GM08714 (cell line): Measurements from ENCODE around the gene CARHSP1.

Experiments
- H3K4me3 ChIP-seq: fragments of 200-500 bp; sonication (Bioruptor generic); 2 replicates; pipeline ENCODE4 v1.5.1; 2014; ENCODE audit warnings: mild to moderate bottlenecking, low read length, inconsistent platforms
- ZNF274 ChIP-seq: IDR thresholded peaks from 2 replicates; pipeline ENCODE4 v1.6.1; 2012; ENCODE audit warnings: mild to moderate bottlenecking, low read depth, low read length

The CARHSP1 gene

GRCh38 chr16:8858994-8859912 is 9.6 kb downstream of the CARHSP1 start:
- H3K4me3 ChIP-seq = no peak overlapping the region
- TF ChIP-seq ZNF274 = no peak

GRCh38 chr16:8855972-8856371 is 12.8 kb downstream of the CARHSP1 start:
- TF ChIP-seq ZNF274 = no peak
- no peak overlapping the region for H3K4me3 ChIP-seq

- no peak for TF ChIP-seq ZNF274
- H3K4me3 ChIP-seq = no peak overlapping the region
These were observed 13.6 kb downstream of the CARHSP1 start for GRCh38 chr16:8855051-8855786.

- no peak for TF ChIP-seq ZNF274
These were observed 14.4 kb downstream of the CARHSP1 start for GRCh38 chr16:8854298-8854948.

GRCh38 chr16:8853611-8854010 is 15.2 kb downstream of the CARHSP1 start:
- no peak overlapping the region for H3K4me3 ChIP-seq
- TF ChIP-seq ZNF274 = no peak

More at GRCh38 chr16:8854298-8854948, 14.4 kb downstream of the CARHSP1 start:
- H3K4me3 ChIP-seq = no peak overlapping the region

- no peak overlapping the region for H3K4me3 ChIP-seq
- no peak for TF ChIP-seq ZNF274
These were observed 15.7 kb downstream of the CARHSP1 start for GRCh38 chr16:8853150-8853549.

- H3K4me3 ChIP-seq = no peak overlapping the region
- no peak for TF ChIP-seq ZNF274
These were observed 16.3 kb downstream of the CARHSP1 start for GRCh38 chr16:8852534-8852933.

GRCh38 chr16:8851761-8852403 is 16.9 kb downstream of the CARHSP1 start:
- TF ChIP-seq ZNF274 = no peak

GRCh38 chr16:8850279-8850885 is 18.4 kb downstream of the CARHSP1 start:
- no peak overlapping the region for H3K4me3 ChIP-seq
- TF ChIP-seq ZNF274 = no peak

More at GRCh38 chr16:8851761-8852403, 16.9 kb downstream of the CARHSP1 start:
- no peak overlapping the region for H3K4me3 ChIP-seq

GRCh38 chr16:8849411-8850011 is 19.3 kb downstream of the CARHSP1 start:
- no peak for TF ChIP-seq ZNF274
- H3K4me3 ChIP-seq = no peak overlapping the region

- no peak overlapping the region for H3K4me3 ChIP-seq
- no peak for TF ChIP-seq ZNF274
These were observed 19.8 kb downstream of the CARHSP1 start for GRCh38 chr16:8848939-8849391.

GRCh38 chr16:8848231-8848938 is 20.4 kb downstream of the CARHSP1 start:
- TF ChIP-seq ZNF274 = no peak
- no peak overlapping the region for H3K4me3 ChIP-seq
